Suprapubic skin (tissue), 4 donors: ENCODE results near the gene SOS1. TPM values are rescaled to one million over a fixed set of nuclear protein-coding genes. Genes with fewer than 3 reads are reported as not detected.
"Not testable (repeated sequence)": the region's sequence is repeated elsewhere in the genome, so short reads cannot be mapped to it uniquely, and the experiment has no call there.

Experiments
- DNase-seq, 2 donors: peaks; one replicate each; pipeline ENCODE4 v3.0.0-alpha.2; 2019; ENCODE audit warnings: low spot score in 2 of 2
- H3K27ac ChIP-seq: fragments of 200-600 bp; sonication (generic); one replicate; pipeline ENCODE4 v1.5.1; 2019
- H3K27me3 ChIP-seq: fragments of 200-600 bp; sonication (generic); one replicate; pipeline ENCODE4 v1.5.1; 2019
- H3K36me3 ChIP-seq: fragments of 200-600 bp; sonication (generic); one replicate; pipeline ENCODE4 v1.5.1; 2019
- H3K4me1 ChIP-seq: fragments of 200-600 bp; sonication (generic); one replicate; pipeline ENCODE4 v1.5.1; 2019
- H3K4me3 ChIP-seq: fragments of 200-600 bp; sonication (generic); one replicate; pipeline ENCODE4 v1.5.1; 2019; ENCODE audit warnings: mild to moderate bottlenecking
- H3K9me3 ChIP-seq: fragments of 200-600 bp; sonication (generic); one replicate; pipeline ENCODE4 v1.5.1; 2019
- CTCF ChIP-seq, 2 donors: fragments of 200-600 bp in 1 of 2; fragments of 450-650 bp in 1 of 2; sonication (generic) in 1 of 2; IDR thresholded peaks; one replicate each; pipeline ENCODE4 v1.5.1; 2016 to 2019; ENCODE audit warnings: antibody characterized with exemption in 2 of 2, mild to moderate bottlenecking in 1 of 2, moderate library complexity in 1 of 2
- EP300 ChIP-seq: sonication (generic); formaldehyde crosslinking; IDR thresholded peaks from one replicate; pipeline ENCODE4 v1.6.1; 2017; ENCODE audit warnings: antibody characterized with exemption
- POLR2A ChIP-seq, 2 donors: fragments of 450-650 bp; IDR thresholded peaks; one replicate each; pipeline ENCODE4 v1.6.1; 2017; ENCODE audit warnings: antibody characterized with exemption in 2 of 2, mild to moderate bottlenecking in 2 of 2, moderate library complexity in 2 of 2
- POLR2AphosphoS5 ChIP-seq, 3 donors: sonication (generic); formaldehyde crosslinking; IDR thresholded peaks; one replicate each; pipeline ENCODE4 v1.6.1; 2017; ENCODE audit warnings: antibody characterized with exemption in 3 of 3
- WGBS: methylation state at CpG from one replicate; pipeline ENCODE4 v1.1.5; 2018; 5-methylcytosine and 5-hydroxymethylcytosine counted together
- total RNA-seq, 4 donors: library from RNA; depleted of rRNA; stranded (reverse); fragments of >200 nt; gene quantifications; one replicate each; pipeline ENCODE4 v1.1.0, GENCODE V29; 2016

SOS1 gene
- total RNA-seq, 4 donors from 2014 or later: 18.3 to 38.3 (median 27.7) TPM

DNA sequence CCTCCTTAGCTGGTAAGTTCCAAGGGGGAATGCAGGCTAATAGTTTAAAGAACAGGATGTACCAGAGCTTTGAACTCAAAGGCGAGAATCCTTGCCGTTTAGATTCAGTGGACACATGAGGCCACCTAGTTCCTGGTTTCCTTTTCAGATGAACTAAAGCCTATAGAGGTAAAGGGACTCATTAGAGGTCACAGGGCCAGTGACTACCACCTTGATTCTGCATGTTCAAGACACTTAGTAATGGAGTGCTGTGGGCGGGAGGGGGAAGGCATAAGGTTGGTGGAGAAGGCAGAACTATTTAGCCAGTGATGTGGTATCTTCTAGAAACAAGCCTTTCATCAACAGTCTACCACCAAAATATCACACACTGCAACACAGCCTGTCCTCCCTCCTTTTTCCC lies 183.3 kb downstream of the SOS1 start:
- H3K36me3 ChIP-seq: no peaks in the 10 kb centered on the region
- H3K27me3 ChIP-seq: no peaks in the 10 kb centered on the region
- no peaks in the 10 kb centered on the region for H3K9me3 ChIP-seq
- 91% methylated on average over 3 of the region's 3 CpGs for WGBS
- H3K4me3 ChIP-seq: no peak overlapping the region
- TF ChIP-seq CTCF (IDR thresholded peaks at IDR 0.05) (no peak), POLR2A (IDR thresholded peaks at IDR 0.05) (no peak), POLR2AphosphoS5 (IDR thresholded peaks at IDR 0.05) (no peak), EP300 (no peak)
- H3K4me1 ChIP-seq: no peaks in the 10 kb centered on the region
- DNase-seq: no peak
- no peak overlapping the region for H3K27ac ChIP-seq

- H3K9me3 ChIP-seq, H3K27me3 ChIP-seq, DNase-seq, H3K27ac ChIP-seq, H3K4me3 ChIP-seq, H3K4me1 ChIP-seq, H3K36me3 ChIP-seq: not testable (repeated sequence)
- WGBS: 89% methylated on average over 6 of the region's 6 CpGs
These were observed 184.3 kb downstream of the SOS1 start for GRCh38 chr2:38936516-38936915.

DNA sequence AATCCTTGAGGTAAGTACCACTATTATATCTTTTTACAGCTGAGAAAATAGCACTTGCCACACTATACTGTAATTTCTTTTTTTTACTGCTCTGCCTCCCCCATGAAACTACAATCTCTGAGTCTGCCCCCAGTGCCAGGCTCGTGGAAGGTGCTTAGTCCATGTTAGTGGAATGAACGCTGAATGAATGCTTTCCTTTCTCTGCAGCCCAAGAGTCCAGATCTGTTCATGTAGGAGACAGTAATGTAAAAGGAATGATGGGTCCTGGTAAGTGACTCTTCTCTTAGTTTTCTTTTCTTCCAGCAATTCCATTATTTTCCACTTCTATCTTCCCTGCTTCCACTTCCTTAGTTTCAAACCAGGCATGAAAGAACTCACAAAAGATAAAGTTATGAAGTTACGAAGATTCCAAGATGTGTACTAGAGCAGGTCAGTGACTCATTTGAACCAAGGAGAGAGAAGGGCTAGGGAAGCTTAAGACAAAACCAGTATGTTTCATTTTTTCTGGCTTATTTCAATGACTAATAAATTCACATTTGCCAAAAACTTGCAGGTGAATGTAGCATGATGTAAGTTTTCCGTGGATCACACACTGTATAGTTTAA lies 185.2 kb downstream of the SOS1 start:
- WGBS: 93% methylated on average over 4 of the region's 4 CpGs

GRCh38 chr2:38934742-38935141 lies 186.1 kb downstream of the SOS1 start:
- DNase-seq: no peak
- no peak overlapping the region for H3K4me3 ChIP-seq
- no peaks in the 10 kb centered on the region for H3K27me3 ChIP-seq
- H3K36me3 ChIP-seq: no peaks in the 10 kb centered on the region
- no peak overlapping the region for H3K27ac ChIP-seq
- TF ChIP-seq CTCF (IDR thresholded peaks at IDR 0.05): no peak
- no peak for TF ChIP-seq POLR2AphosphoS5 (IDR thresholded peaks at IDR 0.05)
- TF ChIP-seq EP300: no peak
- no peak for TF ChIP-seq POLR2A (IDR thresholded peaks at IDR 0.05)
- no peaks in the 10 kb centered on the region for H3K4me1 ChIP-seq
- no peaks in the 10 kb centered on the region for H3K9me3 ChIP-seq
- WGBS: 75% methylated on average over 5 of the region's 5 CpGs

More for the DNA sequence above, 185.2 kb downstream of the SOS1 start:
- Histone ChIP-seq H3K27me3 (no peaks in the 10 kb centered on the region), H3K4me3 (no peak overlapping the region), H3K27ac (no peak overlapping the region), H3K9me3 (no peaks in the 10 kb centered on the region), H3K4me1 (no peaks in the 10 kb centered on the region), H3K36me3 (no peaks in the 10 kb centered on the region)
- DNase-seq: no peak
- TF ChIP-seq EP300 (no peak), CTCF (IDR thresholded peaks at IDR 0.05) (no peak), POLR2AphosphoS5 (IDR thresholded peaks at IDR 0.05) (no peak), POLR2A (IDR thresholded peaks at IDR 0.05) (no peak)

DNA sequence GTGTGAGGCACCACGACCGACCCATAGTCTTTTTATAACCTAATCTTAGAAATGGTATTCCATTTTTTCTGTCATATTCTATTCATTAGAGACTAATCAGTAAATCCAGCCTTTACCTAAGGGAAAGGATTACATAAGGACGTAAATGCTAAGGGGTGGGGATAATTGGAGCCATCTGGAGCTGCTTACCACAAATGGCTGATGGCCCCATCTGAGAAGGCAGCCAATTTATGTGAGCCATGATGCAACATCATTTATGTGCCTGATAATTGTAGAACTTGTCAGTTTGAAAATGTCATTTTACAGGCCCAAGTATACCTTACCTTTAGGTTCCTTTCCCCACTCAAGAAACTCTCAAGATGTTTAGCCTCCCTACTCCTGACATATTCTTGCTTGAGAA lies 187.2 kb downstream of the SOS1 start:
- Histone ChIP-seq H3K27ac (no peak overlapping the region), H3K36me3 (no peaks in the 10 kb centered on the region), H3K4me1 (no peaks in the 10 kb centered on the region), H3K9me3 (no peaks in the 10 kb centered on the region), H3K27me3 (no peaks in the 10 kb centered on the region), H3K4me3 (no peak overlapping the region)
- no peak for DNase-seq
- 73% methylated on average over 3 of the region's 3 CpGs for WGBS
- no peak for TF ChIP-seq POLR2A (IDR thresholded peaks at IDR 0.05)
- no peak for TF ChIP-seq POLR2AphosphoS5 (IDR thresholded peaks at IDR 0.05)
- TF ChIP-seq CTCF (IDR thresholded peaks at IDR 0.05): no peak
- no peak for TF ChIP-seq EP300

GRCh38 chr2:38932586-38932985 lies 188.3 kb downstream of the SOS1 start:
- H3K36me3 ChIP-seq: no peaks in the 10 kb centered on the region
- no peak overlapping the region for H3K4me3 ChIP-seq
- no peaks in the 10 kb centered on the region for H3K4me1 ChIP-seq
- TF ChIP-seq POLR2A (IDR thresholded peaks at IDR 0.05): no peak
- no peak for TF ChIP-seq EP300
- TF ChIP-seq CTCF (IDR thresholded peaks at IDR 0.05): no peak
- TF ChIP-seq POLR2AphosphoS5 (IDR thresholded peaks at IDR 0.05): no peak
- H3K9me3 ChIP-seq: no peaks in the 10 kb centered on the region
- H3K27me3 ChIP-seq: no peaks in the 10 kb centered on the region
- H3K27ac ChIP-seq: no peak overlapping the region
- WGBS: 59% methylated on average over 1 of the region's 1 CpG
- DNase-seq: no peak
